HepG2 (cell line): Measurements from ENCODE around the gene IPO9.

Experiments
- CENPT ChIP-seq: sonication (generic); formaldehyde crosslinking; IDR thresholded peaks from 2 replicates; pipeline ENCODE4 v1.8.0; 2022; ENCODE audit warnings: low read depth, mild to moderate bottlenecking, moderate library complexity, missing genetic modification reagents
- ELF1 ChIP-seq: sonication (generic); formaldehyde crosslinking; IDR thresholded peaks from 2 replicates; pipeline ENCODE4 v1.4.0; 2020; ENCODE audit warnings: missing genetic modification reagents
- HINFP ChIP-seq: sonication (generic); formaldehyde crosslinking; IDR thresholded peaks from 2 replicates; pipeline ENCODE4 v1.4.0; 2020; ENCODE audit warnings: low read depth, mild to moderate bottlenecking, missing genetic modification reagents
- MBNL3 ChIP-seq: fragments of 250-450 bp; sonication (Bioruptor Pico); conservative IDR thresholded peaks from 2 replicates; pipeline ENCODE4 v1.8.0; 2022; ENCODE audit warnings: mild to moderate bottlenecking, inconsistent platforms
- SMC3 ChIP-seq: IDR thresholded peaks from 2 replicates; pipeline ENCODE4 v1.6.1; 2011; ENCODE audit warnings: low read length, improper control_type of control experiment
- ZNF816 ChIP-seq: sonication (generic); formaldehyde crosslinking; IDR thresholded peaks from 2 replicates; pipeline ENCODE4 v1.8.0; 2022; ENCODE audit warnings: missing genetic modification reagents, mild to moderate bottlenecking, borderline replicate concordance

- TF ChIP-seq ELF1 (no peak), CENPT (CRISPR knock-in tag) (no peak), HINFP (CRISPR knock-in tag) (no peak), ZNF816 (no peak), MBNL3 (CRISPR knock-in tag) (no peak), SMC3 (no peak)
These were observed 30.5 kb downstream of the IPO9 start for GRCh38 chr1:201859424-201859823.
